Superior temporal gyrus (tissue), 1 donor: ENCODE data around the gene TAS2R19.

Source experiments
- DNase-seq: peaks from one replicate; pipeline ENCODE4 v3.0.0-alpha.2; 2016; ENCODE audit errors: extremely low spot score

The TAS2R19 gene

DNA sequence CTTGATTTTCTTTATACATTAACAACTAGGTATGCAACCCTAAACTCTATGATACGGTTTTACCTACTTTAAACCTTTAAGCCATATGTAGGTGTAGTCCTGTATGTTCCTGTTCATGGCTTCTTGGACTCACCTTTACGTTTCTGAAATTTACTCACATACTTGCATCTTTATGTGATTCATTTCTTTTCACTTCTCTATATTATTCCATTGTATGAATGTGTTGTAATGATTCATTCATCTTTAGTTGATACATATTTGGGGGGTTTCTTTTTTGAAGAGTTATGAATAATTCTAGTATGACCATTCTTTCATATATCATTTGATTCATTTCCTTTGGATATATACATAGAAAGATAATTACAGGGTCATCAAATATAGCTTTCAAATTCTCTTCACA, 33.3 kb downstream of the TAS2R19 start:
- DNase-seq, result no peak

DNA sequence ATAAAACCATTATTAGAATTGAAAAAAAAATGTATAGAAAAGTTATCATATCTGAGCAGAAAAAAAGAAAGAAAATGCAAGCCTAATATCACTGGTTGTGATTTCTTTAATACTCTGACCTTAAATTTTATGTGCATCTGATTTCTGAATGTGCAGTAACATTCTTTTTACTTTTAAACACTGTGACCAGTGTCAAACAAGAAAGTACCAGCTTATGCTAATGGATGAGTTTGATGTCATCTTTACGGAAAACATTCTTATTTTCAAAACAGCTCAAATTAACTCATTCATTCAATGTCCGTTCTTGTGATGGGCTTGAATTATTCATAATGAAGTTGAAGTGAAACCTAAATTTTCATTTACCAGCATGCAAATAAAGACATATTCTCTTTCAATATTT, 35.6 kb downstream of the TAS2R19 start, which contains the start of gene TAS2R50:
TSS of gene TAS2R50 (minus strand) at position 101 of the 400 bp plus-strand sequence. CDS start at position 49, 52 bp downstream.
- no peak for DNase-seq

DNA sequence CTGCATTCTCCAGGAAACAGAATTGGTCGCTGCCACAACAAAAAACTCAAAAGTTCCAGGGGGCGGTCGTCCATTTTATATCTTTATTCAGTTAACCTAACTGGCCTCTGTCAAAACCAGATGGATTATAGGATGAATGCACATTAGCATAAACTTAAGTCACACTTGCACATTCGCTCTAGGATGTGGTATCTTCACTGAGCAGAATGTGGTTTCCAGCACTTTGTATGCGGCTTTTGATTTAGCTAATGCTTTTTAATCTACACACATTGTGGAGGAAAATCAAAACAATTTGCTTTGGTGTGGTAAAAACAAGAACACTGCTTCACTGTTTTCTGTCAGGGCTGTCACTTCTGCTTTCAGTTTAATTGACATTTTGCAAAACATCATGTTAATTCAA, 40.2 kb downstream of the TAS2R19 start:
- no peak for DNase-seq

DNA sequence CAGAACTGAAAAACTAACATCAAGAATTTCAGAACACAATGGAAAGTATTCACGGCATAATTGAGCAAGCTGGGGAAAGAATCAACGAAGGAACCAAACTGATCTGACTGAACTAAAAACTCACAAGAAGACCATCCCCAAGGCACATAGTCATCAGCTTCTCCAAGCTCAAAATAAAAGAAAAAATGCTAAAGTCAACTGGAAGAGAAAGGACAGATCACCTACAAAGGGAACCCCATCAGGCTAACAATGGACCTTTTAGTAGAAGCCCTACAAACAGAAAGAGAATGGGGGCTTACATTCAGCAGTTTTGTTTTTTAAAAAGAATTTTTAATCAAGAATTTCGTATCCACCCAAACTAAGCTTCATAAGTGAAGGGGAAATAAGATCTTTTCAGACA, 47.5 kb downstream of the TAS2R19 start:
- DNase-seq, result no peak
